HepG2 (cell line): ENCODE results near the gene ZNF276. TPM values are rescaled to one million over a fixed set of nuclear protein-coding genes. Genes with fewer than 3 reads are reported as not detected.

Experiments used
- ARNTL ChIP-seq: sonication (generic); formaldehyde crosslinking; IDR thresholded peaks from 2 replicates; pipeline ENCODE4 v1.4.0; 2020; ENCODE audit warnings: mild to moderate bottlenecking, missing genetic modification reagents
- CHD4 ChIP-seq: fragments of 200-600 bp; sonication (generic); IDR thresholded peaks from 2 replicates; pipeline ENCODE4 v1.7.0; 2017; ENCODE audit warnings: mild to moderate bottlenecking, low read length, borderline replicate concordance
- DNMT3B ChIP-seq: conservative IDR thresholded peaks from 2 replicates; pipeline ENCODE4 v1.6.1; 2016; ENCODE audit warnings: missing biosample characterization, control low read depth
- HES4 ChIP-seq: sonication (generic); formaldehyde crosslinking; IDR thresholded peaks from 2 replicates; pipeline ENCODE4 v1.9.0; 2021; ENCODE audit warnings: mild to moderate bottlenecking, missing genetic modification reagents, borderline replicate concordance
- IRF9 ChIP-seq: sonication (generic); formaldehyde crosslinking; IDR thresholded peaks from 2 replicates; pipeline ENCODE4 v1.8.0; 2022; ENCODE audit warnings: missing genetic modification reagents, mild to moderate bottlenecking, borderline replicate concordance
- MAZ ChIP-seq, 2 experiments: sonication (generic) in 1 of 2; formaldehyde crosslinking in 1 of 2; IDR thresholded peaks; 2 replicates each; pipeline versions ENCODE4 v1.5.0 to v1.6.1; 2012 to 2020; ENCODE audit warnings: low read depth in 2 of 2, mild to moderate bottlenecking in 2 of 2, borderline replicate concordance in 1 of 2, improper control_type of control experiment in 1 of 2, low read length in 1 of 2, missing genetic modification reagents in 1 of 2, moderate library complexity in 1 of 2
- MED1 ChIP-seq: sonication (generic); formaldehyde crosslinking; IDR thresholded peaks from 2 replicates; pipeline ENCODE4 v1.4.0; 2020; ENCODE audit warnings: missing genetic modification reagents
- MIXL1 ChIP-seq: IDR thresholded peaks from 2 replicates; pipeline ENCODE4 v1.6.1; 2016
- MTF2 ChIP-seq: sonication (generic); formaldehyde crosslinking; IDR thresholded peaks from 2 replicates; pipeline ENCODE4 v1.5.0; 2020; ENCODE audit warnings: missing genetic modification reagents, borderline replicate concordance
- SPEN ChIP-seq: sonication (generic); formaldehyde crosslinking; IDR thresholded peaks from 2 replicates; pipeline ENCODE4 v1.5.1; 2020; ENCODE audit warnings: low read depth, mild to moderate bottlenecking, missing genetic modification reagents
- SRSF1 ChIP-seq: fragments of 200-400 bp; formaldehyde crosslinking; optimal IDR thresholded peaks from 2 replicates; pipeline ENCODE3; 2017; ENCODE audit warnings: mild to moderate bottlenecking, low read depth, low read length, moderate library complexity
- ZFP37 ChIP-seq: sonication (generic); formaldehyde crosslinking; IDR thresholded peaks from 2 replicates; pipeline ENCODE4 v1.4.0; 2020; ENCODE audit warnings: missing genetic modification reagents, borderline replicate concordance
- ZFY ChIP-seq: sonication (generic); formaldehyde crosslinking; IDR thresholded peaks from 2 replicates; pipeline ENCODE4 v1.4.0; 2020; ENCODE audit warnings: missing genetic modification reagents
- ZNF12 ChIP-seq: sonication (generic); formaldehyde crosslinking; IDR thresholded peaks from 2 replicates; pipeline ENCODE4 v1.5.0; 2020; ENCODE audit warnings: missing genetic modification reagents
- ZNF558 ChIP-seq: sonication (generic); formaldehyde crosslinking; IDR thresholded peaks from 2 replicates; pipeline ENCODE4 v1.9.0; 2022; ENCODE audit warnings: mild to moderate bottlenecking, missing genetic modification reagents, borderline replicate concordance
- ZNF574 ChIP-seq: sonication (generic); formaldehyde crosslinking; IDR thresholded peaks from 2 replicates; pipeline ENCODE4 v1.4.0; 2020; ENCODE audit warnings: missing genetic modification reagents
- ZNF878 ChIP-seq: sonication (generic); formaldehyde crosslinking; IDR thresholded peaks from 2 replicates; pipeline ENCODE4 v1.8.1; 2023; ENCODE audit warnings: mild to moderate bottlenecking, missing genetic modification reagents, moderate library complexity
- ZNF891 ChIP-seq: sonication (generic); formaldehyde crosslinking; IDR thresholded peaks from 2 replicates; pipeline ENCODE4 v1.5.0; 2020; ENCODE audit warnings: mild to moderate bottlenecking, missing genetic modification reagents
- polyA plus RNA-seq, 8 experiments: library from polyadenylated mRNA; depleted of rRNA in 3 of 8; stranded (reverse) in 7 of 8; unstranded in 1 of 8; fragments of >200 nt; fragmentation: Illumina TruSeq in 4 of 8; extraction: Trizol in 4 of 8; gene quantifications; 2 replicates each; pipeline versions ENCODE4 v1.2.1 to v1.2.3, GENCODE V29; 2011 to 2016; ENCODE audit warnings: low read depth in 4 of 8, missing spikeins in 1 of 8, mixed read lengths in 1 of 8; ENCODE audit not compliant: insufficient read depth in 1 of 8
- total RNA-seq, 5 experiments: library from RNA; depleted of rRNA; stranded (reverse); fragments of >200 nt; fragmentation: Illumina TruSeq; extraction: Trizol; gene quantifications; 2 replicates each; pipeline ENCODE4 v1.2.3, GENCODE V29; 2016; ENCODE audit warnings: low read depth in 1 of 5
- TF ChIP-seq, protein P1 (sequence below): sonication (generic); formaldehyde crosslinking; IDR thresholded peaks from 2 replicates; pipeline ENCODE4 v1.4.0; 2020; ENCODE audit warnings: missing genetic modification reagents
- TF ChIP-seq, protein P2 (sequence below): IDR thresholded peaks from 2 replicates; pipeline ENCODE4 v1.6.1; 2012; ENCODE audit warnings: low read length, improper control_type of control experiment

ZNF276 gene
- total and polyA plus RNA-seq, 2 of the 13 experiments (the other 11 are each of a cell fraction or from before 2014, with no cell fraction given) = 17.7 to 18.0 TPM

GRCh38 chr16:89700649-89701424 lies 20.5 kb upstream of the ZNF276 start (continued):
- TF ChIP-seq MAZ (IDR thresholded peaks at IDR 0.05; ENCODE audit: borderline replicate concordance, low read depth, low read length) (no peak; the same call in 1 of the 2 replicates), MAZ (CRISPR knock-in tag; IDR thresholded peaks at IDR 0.05; ENCODE audit: low read depth) (no peak; the same call in 1 of the 2 replicates), MED1 (CRISPR knock-in tag) (peak; percentile 74), DNMT3B (CRISPR knock-in tag) (no peak), ZNF891 (CRISPR knock-in tag) (peak; percentile 34), MIXL1 (CRISPR knock-in tag) (no peak; the same call in 1 of the 2 replicates), ARNTL (CRISPR knock-in tag) (no peak), ZFP37 (CRISPR knock-in tag) (no peak), SPEN (CRISPR knock-in tag) (peak; percentile 77; the same call in 1 of the 2 replicates), ZNF558 (CRISPR knock-in tag) (no peak), IRF9 (CRISPR knock-in tag) (peak; percentile 93), ZFY (CRISPR knock-in tag) (peak; percentile 60; the same call in 1 of the 2 replicates), CHD4 (no peak), HES4 (CRISPR knock-in tag) (no peak; the same call in 1 of the 2 replicates), ZNF574 (peak; percentile 60; the same call in 1 of the 2 replicates), SRSF1 (no peak), ZNF12 (CRISPR knock-in tag) (no peak), ZNF878 (CRISPR knock-in tag) (no peak), MTF2 (CRISPR knock-in tag) (0 out of 2 replicates have a peak, but pooled peaks have one; percentile 63)
- TF ChIP-seq, protein P1, sequence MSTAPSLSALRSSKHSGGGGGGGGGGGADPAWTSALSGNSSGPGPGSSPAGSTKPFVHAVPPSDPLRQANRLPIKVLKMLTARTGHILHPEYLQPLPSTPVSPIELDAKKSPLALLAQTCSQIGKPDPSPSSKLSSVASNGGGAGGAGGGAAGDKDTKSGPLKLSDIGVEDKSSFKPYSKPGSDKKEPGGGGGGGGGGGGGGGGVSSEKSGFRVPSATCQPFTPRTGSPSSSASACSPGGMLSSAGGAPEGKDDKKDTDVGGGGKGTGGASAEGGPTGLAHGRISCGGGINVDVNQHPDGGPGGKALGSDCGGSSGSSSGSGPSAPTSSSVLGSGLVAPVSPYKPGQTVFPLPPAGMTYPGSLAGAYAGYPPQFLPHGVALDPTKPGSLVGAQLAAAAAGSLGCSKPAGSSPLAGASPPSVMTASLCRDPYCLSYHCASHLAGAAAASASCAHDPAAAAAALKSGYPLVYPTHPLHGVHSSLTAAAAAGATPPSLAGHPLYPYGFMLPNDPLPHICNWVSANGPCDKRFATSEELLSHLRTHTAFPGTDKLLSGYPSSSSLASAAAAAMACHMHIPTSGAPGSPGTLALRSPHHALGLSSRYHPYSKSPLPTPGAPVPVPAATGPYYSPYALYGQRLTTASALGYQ (CRISPR knock-in tag) = no peak
- TF ChIP-seq, protein P2, sequence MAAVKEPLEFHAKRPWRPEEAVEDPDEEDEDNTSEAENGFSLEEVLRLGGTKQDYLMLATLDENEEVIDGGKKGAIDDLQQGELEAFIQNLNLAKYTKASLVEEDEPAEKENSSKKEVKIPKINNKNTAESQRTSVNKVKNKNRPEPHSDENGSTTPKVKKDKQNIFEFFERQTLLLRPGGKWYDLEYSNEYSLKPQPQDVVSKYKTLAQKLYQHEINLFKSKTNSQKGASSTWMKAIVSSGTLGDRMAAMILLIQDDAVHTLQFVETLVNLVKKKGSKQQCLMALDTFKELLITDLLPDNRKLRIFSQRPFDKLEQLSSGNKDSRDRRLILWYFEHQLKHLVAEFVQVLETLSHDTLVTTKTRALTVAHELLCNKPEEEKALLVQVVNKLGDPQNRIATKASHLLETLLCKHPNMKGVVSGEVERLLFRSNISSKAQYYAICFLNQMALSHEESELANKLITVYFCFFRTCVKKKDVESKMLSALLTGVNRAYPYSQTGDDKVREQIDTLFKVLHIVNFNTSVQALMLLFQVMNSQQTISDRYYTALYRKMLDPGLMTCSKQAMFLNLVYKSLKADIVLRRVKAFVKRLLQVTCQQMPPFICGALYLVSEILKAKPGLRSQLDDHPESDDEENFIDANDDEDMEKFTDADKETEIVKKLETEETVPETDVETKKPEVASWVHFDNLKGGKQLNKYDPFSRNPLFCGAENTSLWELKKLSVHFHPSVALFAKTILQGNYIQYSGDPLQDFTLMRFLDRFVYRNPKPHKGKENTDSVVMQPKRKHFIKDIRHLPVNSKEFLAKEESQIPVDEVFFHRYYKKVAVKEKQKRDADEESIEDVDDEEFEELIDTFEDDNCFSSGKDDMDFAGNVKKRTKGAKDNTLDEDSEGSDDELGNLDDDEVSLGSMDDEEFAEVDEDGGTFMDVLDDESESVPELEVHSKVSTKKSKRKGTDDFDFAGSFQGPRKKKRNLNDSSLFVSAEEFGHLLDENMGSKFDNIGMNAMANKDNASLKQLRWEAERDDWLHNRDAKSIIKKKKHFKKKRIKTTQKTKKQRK = no peak
